Activated CD4-positive, alpha-beta T cell treated with anti-CD3 and anti-CD28 coated beads, Interleukin-2, amount 50 U/mL, for 1 hour (primary cell): Measurements from ENCODE around the gene TOM1L2.

Experiments used
- DNase-seq: peaks from one replicate; pipeline ENCODE4 v3.0.0-alpha.2; 2020

TOM1L2 gene

GRCh38 chr17:17798010-17798556, 174.1 kb downstream of the TOM1L2 start:
- no peak for DNase-seq

GRCh38 chr17:17797119-17797809, 174.9 kb downstream of the TOM1L2 start:
- no peak for DNase-seq

GRCh38 chr17:17796787-17797061, 175.5 kb downstream of the TOM1L2 start:
- DNase-seq = no peak

GRCh38 chr17:17795946-17796786, 176.0 kb downstream of the TOM1L2 start:
- DNase-seq = no peak

GRCh38 chr17:17795296-17795695, 176.9 kb downstream of the TOM1L2 start:
- DNase-seq = no peak

GRCh38 chr17:17794382-17794781, 177.8 kb downstream of the TOM1L2 start:
- no peak for DNase-seq
